A549 treated with Hydrocortisone at 1 μM for 4 hours (cell line): ENCODE results near the gene MYO1D. TPM values are rescaled to one million over a fixed set of nuclear protein-coding genes. Genes with fewer than 3 reads are reported as not detected.

Experiments
- total RNA-seq: library from RNA; stranded (reverse); fragments of 200-300 nt; extraction: Qiagen RNA extraction; gene quantifications from 5 replicates; pipeline ENCODE4 v1.2.3, GENCODE V29; 2022

MYO1D gene
- 1.8 to 3.5 TPM (median 2.7 TPM) in 5 replicates for total RNA-seq

DNA sequence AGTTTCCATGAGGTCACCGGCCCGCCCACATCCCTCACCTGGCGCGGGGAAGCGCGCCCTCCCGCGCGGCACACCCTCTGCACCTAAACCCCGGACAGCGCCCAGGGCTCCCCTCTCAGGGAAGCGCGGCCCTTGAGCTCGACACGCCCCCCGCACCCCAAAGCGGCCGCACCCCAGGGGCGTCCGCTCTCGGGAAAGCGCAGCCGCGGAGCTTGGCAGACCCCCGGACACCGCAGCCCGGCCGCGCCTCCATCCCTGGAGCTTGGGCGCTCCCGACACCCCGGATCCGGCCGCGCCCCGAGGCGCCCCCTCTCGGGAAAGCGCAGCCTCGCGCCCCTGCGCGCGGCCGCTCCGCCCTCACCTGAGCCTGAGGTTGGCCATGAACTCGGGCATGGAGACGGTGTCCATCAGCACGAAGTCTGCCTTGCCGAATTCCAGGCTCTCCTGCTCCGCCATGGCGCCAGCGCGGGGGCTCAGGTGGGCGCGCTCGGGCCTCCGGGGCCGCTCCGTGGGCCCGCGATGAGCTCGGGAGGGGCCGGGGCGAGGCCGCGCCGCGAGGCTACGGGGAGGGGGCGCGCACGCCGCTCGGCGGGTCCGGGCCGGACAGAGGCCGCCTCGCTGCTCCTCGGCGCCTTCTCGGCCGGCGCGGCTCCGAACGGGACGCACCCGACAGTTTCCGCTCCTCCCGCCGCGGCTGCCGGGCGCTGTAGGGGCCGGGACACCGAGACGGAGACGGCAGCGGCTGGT, at the start of gene MYO1D:
Gene MYO1D (minus strand): TSS at position 708 of the 747 bp plus-strand sequence. CDS start 252 bp downstream, at position 456.

DNA sequence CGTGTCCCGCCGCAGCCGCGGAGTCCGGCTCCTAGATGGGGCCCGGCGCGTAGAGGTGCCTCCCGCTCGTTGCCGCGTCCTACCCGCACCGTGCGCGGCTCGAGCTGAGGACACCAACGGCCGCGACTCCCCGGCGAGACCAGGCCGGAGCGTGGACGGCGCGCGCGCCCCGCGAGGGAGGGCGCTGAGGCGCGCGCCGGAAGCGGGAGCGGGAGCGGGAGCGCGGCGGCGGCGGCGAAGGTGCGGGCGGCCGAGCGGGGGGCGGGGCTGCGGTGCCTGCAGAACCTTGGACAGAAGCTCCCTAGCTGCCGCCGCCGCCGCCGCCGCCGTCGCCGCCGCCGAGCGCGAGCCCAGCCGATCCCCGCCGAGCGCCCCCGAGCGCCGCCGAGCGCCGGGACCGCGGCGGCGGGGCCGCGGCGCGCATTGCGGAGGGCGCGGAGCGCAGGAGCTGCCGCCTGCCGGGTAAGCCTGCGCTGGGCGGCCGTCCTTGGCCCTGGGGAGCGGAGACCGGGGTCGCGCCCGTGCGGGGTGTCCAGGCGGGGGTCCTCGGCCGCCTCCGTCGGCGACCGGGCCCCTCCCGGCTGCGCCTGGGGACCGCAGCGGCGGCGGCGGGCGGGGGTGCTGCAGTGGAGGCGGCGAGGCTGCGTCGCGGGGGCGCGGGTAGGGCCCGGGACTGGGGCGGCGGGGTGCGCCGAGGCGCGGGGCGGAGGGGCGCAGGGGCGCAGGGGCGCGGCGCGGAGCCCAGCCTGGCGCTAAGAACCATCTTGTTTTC, 390.0 kb downstream of the MYO1D start, which contains the start of gene CDK5R1:
Gene CDK5R1 (plus strand): TSS at position 293 of the 772 bp plus-strand sequence. CDS start 628 bp downstream, outside the sequence.

DNA sequence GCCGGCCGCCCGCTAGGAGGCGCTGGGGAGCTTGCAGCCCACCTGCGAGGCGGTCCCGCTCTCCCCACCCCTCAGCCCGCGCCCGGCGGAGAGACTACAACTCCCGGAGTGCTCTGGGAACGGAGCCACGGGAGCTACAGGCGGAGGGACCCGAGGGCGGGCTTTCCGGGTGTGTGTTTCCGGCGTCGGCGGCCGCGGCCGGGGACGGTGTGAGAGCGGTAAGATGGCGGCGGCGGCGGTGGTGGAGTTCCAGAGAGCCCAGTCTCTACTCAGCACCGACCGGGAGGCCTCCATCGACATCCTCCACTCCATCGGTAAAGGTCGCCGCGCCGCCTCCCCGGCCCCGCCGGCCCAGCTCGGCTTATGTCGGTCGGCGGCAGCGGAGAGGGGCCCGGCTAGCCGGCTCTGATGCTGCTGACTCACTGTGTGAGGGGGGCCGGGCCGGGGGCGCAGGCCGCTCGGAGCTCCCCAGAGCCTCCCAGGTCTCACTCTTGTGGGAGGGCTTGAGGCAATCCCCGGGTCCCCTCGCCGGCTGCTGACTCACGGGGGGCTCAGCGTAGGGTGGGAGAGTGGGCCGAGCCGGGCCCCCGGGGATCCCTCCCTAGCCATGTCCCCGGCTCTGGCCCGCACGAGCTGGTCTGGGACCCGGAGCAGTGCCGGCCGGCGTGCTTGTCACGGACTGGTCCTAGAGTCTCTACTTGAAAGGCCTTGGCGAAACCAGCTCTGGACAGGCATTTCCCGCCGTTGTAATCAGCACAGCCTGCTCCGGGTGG, 432.4 kb downstream of the MYO1D start, which contains the start of gene PSMD11:
Gene PSMD11 (plus strand): TSS at position 210 of the 773 bp plus-strand sequence. CDS start 14 bp downstream, at position 224.

Other genes with a start within 250 kb of the MYO1D start
- gene TMEM98, start 51.0 kb upstream of the MYO1D start, total RNA-seq: 45.5 to 52.3 TPM (median 48.4 TPM) in 5 replicates
- gene SPACA3, start 114.7 kb upstream of the MYO1D start, total RNA-seq: not detected in 5 replicates